Measurements from ENCODE around the gene TMEM254.
"Not testable (repeated sequence)": the region's sequence is repeated elsewhere in the genome, so short reads cannot be mapped to it uniquely, and the experiment has no call there.

The TMEM254 gene

DNA sequence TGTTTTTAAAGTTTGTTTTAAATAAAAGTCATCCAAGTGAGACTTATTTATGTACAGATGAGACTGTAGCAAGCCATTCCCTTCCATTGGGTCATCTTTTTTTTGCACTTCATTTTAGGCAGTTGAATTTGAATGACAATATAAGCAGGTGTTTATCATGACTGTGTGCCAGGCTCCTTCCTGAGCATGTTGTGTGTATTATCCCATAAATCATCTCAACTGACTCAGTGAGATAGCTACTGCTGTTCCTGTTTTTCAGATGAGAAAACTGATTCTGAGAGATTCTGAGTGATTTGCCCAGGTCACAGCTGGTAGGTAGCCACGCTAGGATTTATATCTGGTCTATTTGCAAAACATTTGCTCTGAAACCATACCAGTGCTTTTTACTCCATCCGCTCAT, 11.7 kb downstream of the TMEM254 start:
- H3K4me2 ChIP-seq = no peak overlapping the region
- no peaks in the 10 kb centered on the region for H3K27me3 ChIP-seq (ENCODE audit: insufficient read depth, low read depth)
- TF ChIP-seq, protein P1, sequence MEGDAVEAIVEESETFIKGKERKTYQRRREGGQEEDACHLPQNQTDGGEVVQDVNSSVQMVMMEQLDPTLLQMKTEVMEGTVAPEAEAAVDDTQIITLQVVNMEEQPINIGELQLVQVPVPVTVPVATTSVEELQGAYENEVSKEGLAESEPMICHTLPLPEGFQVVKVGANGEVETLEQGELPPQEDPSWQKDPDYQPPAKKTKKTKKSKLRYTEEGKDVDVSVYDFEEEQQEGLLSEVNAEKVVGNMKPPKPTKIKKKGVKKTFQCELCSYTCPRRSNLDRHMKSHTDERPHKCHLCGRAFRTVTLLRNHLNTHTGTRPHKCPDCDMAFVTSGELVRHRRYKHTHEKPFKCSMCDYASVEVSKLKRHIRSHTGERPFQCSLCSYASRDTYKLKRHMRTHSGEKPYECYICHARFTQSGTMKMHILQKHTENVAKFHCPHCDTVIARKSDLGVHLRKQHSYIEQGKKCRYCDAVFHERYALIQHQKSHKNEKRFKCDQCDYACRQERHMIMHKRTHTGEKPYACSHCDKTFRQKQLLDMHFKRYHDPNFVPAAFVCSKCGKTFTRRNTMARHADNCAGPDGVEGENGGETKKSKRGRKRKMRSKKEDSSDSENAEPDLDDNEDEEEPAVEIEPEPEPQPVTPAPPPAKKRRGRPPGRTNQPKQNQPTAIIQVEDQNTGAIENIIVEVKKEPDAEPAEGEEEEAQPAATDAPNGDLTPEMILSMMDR (conservative IDR thresholded peaks at IDR 0.05; ENCODE audit: low read depth, low read length) = no peak

DNA sequence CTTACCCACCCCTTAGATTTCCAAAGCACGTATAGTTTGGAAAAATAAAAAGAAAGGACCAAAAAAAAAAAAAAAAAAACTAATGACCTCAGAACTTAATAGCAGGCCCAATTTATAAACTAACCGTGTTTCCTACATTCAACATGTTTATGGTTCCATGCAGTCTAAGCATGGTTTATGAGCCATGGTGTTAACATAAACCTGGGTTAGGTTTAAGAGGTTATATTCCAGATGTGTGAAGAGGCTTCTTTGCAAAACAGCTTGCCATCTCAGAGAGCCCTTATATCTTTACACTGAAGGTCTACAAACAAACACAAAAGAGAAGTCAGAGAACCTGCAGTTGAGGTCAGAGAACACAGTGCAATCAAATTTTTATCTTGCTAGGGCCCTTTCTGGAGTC, 15.8 kb downstream of the TMEM254 start:
- Histone ChIP-seq H3K79me2 (ENCODE audit: insufficient read depth, low read depth) (no peaks in the 10 kb centered on the region), H3K4me3 (IDR thresholded peaks at IDR 0.05; ENCODE audit: insufficient read depth, low read depth, low read length) (no peak overlapping the region), H3K36me3 (ENCODE audit: insufficient read depth) (no peaks in the 10 kb centered on the region), H3K27ac (no peak overlapping the region), H3K9ac (no peak overlapping the region), H3K27me3 (ENCODE audit: insufficient read depth, low read depth) (no peaks in the 10 kb centered on the region), H3K4me1 (ENCODE audit: low read depth, poor library complexity, severe bottlenecking) (no peaks in the 10 kb centered on the region), H4K20me1 (ENCODE audit: insufficient read depth) (no peaks in the 10 kb centered on the region), H3K4me2 (no peak overlapping the region), H2AFZ (ENCODE audit: low read depth) (no peak overlapping the region)
- TF ChIP-seq, protein P1 (conservative IDR thresholded peaks at IDR 0.05; ENCODE audit: low read depth, low read length) = no peak

More for the DNA sequence above, 11.7 kb downstream of the TMEM254 start:
- Histone ChIP-seq H3K36me3 (ENCODE audit: insufficient read depth) (no peaks in the 10 kb centered on the region), H3K79me2 (ENCODE audit: insufficient read depth, low read depth) (no peaks in the 10 kb centered on the region), H3K27ac (no peak overlapping the region), H4K20me1 (ENCODE audit: insufficient read depth) (no peaks in the 10 kb centered on the region), H3K4me1 (ENCODE audit: low read depth, poor library complexity, severe bottlenecking) (no peaks in the 10 kb centered on the region), H2AFZ (ENCODE audit: low read depth) (no peak overlapping the region), H3K9ac (no peak overlapping the region), H3K4me3 (IDR thresholded peaks at IDR 0.05; ENCODE audit: insufficient read depth, low read depth, low read length) (no peak overlapping the region)

- not testable (repeated sequence) for H3K9ac ChIP-seq; H3K36me3 ChIP-seq (ENCODE audit: insufficient read depth); H3K4me1 ChIP-seq (ENCODE audit: low read depth, poor library complexity, severe bottlenecking); H3K27me3 ChIP-seq (ENCODE audit: insufficient read depth, low read depth); H3K27ac ChIP-seq; H3K4me2 ChIP-seq; H2AFZ ChIP-seq (ENCODE audit: low read depth); H3K4me3 ChIP-seq (IDR thresholded peaks at IDR 0.05; ENCODE audit: insufficient read depth, low read depth, low read length); H4K20me1 ChIP-seq (ENCODE audit: insufficient read depth); H3K79me2 ChIP-seq (ENCODE audit: insufficient read depth, low read depth)
Measured at GRCh38 chr10:80098272-80098671, 19.8 kb downstream of the TMEM254 start.

GRCh38 chr10:80099295-80099694, 20.8 kb downstream of the TMEM254 start:
- H3K4me1 ChIP-seq (ENCODE audit: low read depth, poor library complexity, severe bottlenecking); H4K20me1 ChIP-seq (ENCODE audit: insufficient read depth); H3K36me3 ChIP-seq (ENCODE audit: insufficient read depth); H3K79me2 ChIP-seq (ENCODE audit: insufficient read depth, low read depth); H3K4me3 ChIP-seq (IDR thresholded peaks at IDR 0.05; ENCODE audit: insufficient read depth, low read depth, low read length); H3K27me3 ChIP-seq (ENCODE audit: insufficient read depth, low read depth); H3K27ac ChIP-seq; H2AFZ ChIP-seq (ENCODE audit: low read depth); H3K4me2 ChIP-seq; H3K9ac ChIP-seq: not testable (repeated sequence)

GRCh38 chr10:80100116-80100515, 21.7 kb downstream of the TMEM254 start:
- H3K4me2 ChIP-seq = no peak overlapping the region
- no peaks in the 10 kb centered on the region for H3K27me3 ChIP-seq (ENCODE audit: insufficient read depth, low read depth)
- TF ChIP-seq, protein P1 (conservative IDR thresholded peaks at IDR 0.05; ENCODE audit: low read depth, low read length) = no peak
- H3K4me1 ChIP-seq (ENCODE audit: low read depth, poor library complexity, severe bottlenecking) = no peaks in the 10 kb centered on the region
- H3K36me3 ChIP-seq (ENCODE audit: insufficient read depth) = no peaks in the 10 kb centered on the region
- no peak overlapping the region for H3K27ac ChIP-seq
- no peaks in the 10 kb centered on the region for H3K79me2 ChIP-seq (ENCODE audit: insufficient read depth, low read depth)
- H4K20me1 ChIP-seq (ENCODE audit: insufficient read depth) = no peaks in the 10 kb centered on the region
- H3K9ac ChIP-seq = no peak overlapping the region
- no peak overlapping the region for H3K4me3 ChIP-seq (IDR thresholded peaks at IDR 0.05; ENCODE audit: insufficient read depth, low read depth, low read length)
- no peak overlapping the region for H2AFZ ChIP-seq (ENCODE audit: low read depth)
